Measurements from ENCODE around the gene BABAM1. TPM values are rescaled to one million over a fixed set of nuclear protein-coding genes. Genes with fewer than 3 reads are reported as not detected.
A peak's percentile ranks its signal among the peaks of the same experiment; 100 is the strongest.

Gene BABAM1
- 100 to 1,000 TPM in 2 of 12 donors, 10 to 100 TPM in 9, not detected in 1; 73.5 to 168 (median 85.4) TPM for polyA plus RNA-seq (ENCODE audit: insufficient read length in 12 of 12)
- long read RNA-seq, donor 1, transcript BABAM1-208 (9 exons, 1,470 nt): major isoform, 26 of 44 reads
- long read RNA-seq, donor 1, transcript BABAM1-201 (9 exons, 1,472 nt): minor isoform, 5 of 44 reads
- long read RNA-seq, donor 1, partial matches to known transcripts: 5 of 44 reads
- long read RNA-seq, donor 1, other reads (novel, unspliced or antisense): 0 of 44 reads
- long read RNA-seq, donor 2, transcript BABAM1-201 (9 exons, 1,472 nt): minor isoform, 7 of 42 reads
- long read RNA-seq, donor 2, transcript BABAM1-208 (9 exons, 1,470 nt): major isoform, 28 of 42 reads
- long read RNA-seq, donor 2, partial matches to known transcripts: 5 of 42 reads
- long read RNA-seq, donor 2, other reads (novel, unspliced or antisense): 0 of 42 reads
- long read RNA-seq, donor 3, transcript BABAM1-208 (9 exons, 1,470 nt): major isoform, 14 of 16 reads
- long read RNA-seq, donor 3, partial matches to known transcripts: 0 of 16 reads
- long read RNA-seq, donor 3, other reads (novel, unspliced or antisense): 0 of 16 reads
- long read RNA-seq, donor 4, transcript BABAM1-208 (9 exons, 1,470 nt): major isoform, 13 of 21 reads
- long read RNA-seq, donor 4, partial matches to known transcripts: 5 of 21 reads
- long read RNA-seq, donor 4, other reads (novel, unspliced or antisense): 0 of 21 reads
- long read RNA-seq, donor 5, transcript BABAM1-208 (9 exons, 1,470 nt): major isoform, 39 of 49 reads
- long read RNA-seq, donor 5, transcript BABAM1-201 (9 exons, 1,472 nt): minor isoform, 7 of 49 reads
- long read RNA-seq, donor 5, partial matches to known transcripts: 0 of 49 reads
- long read RNA-seq, donor 5, other reads (novel, unspliced or antisense): 0 of 49 reads
- long read RNA-seq, donor 6, transcript BABAM1-208 (9 exons, 1,470 nt): major isoform, 18 of 19 reads
- long read RNA-seq, donor 6, partial matches to known transcripts: 0 of 19 reads
- long read RNA-seq, donor 6, other reads (novel, unspliced or antisense): 0 of 19 reads
- long read RNA-seq, donor 7, transcript BABAM1-208 (9 exons, 1,470 nt): major isoform, 11 of 20 reads
- long read RNA-seq, donor 7, transcript BABAM1-201 (9 exons, 1,472 nt): minor isoform, 5 of 20 reads
- long read RNA-seq, donor 7, partial matches to known transcripts: 0 of 20 reads
- long read RNA-seq, donor 7, other reads (novel, unspliced or antisense): 0 of 20 reads
- long read RNA-seq, donor 8, transcript BABAM1-208 (9 exons, 1,470 nt): major isoform, 28 of 37 reads
- long read RNA-seq, donor 8, partial matches to known transcripts: 0 of 37 reads
- long read RNA-seq, donor 8, other reads (novel, unspliced or antisense): 0 of 37 reads
- long read RNA-seq, donor 9, transcript BABAM1-208 (9 exons, 1,470 nt): major isoform, 13 of 17 reads
- long read RNA-seq, donor 9, partial matches to known transcripts: 0 of 17 reads
- long read RNA-seq, donor 9, other reads (novel, unspliced or antisense): 0 of 17 reads
- long read RNA-seq, donor 10, transcript BABAM1-208 (9 exons, 1,470 nt): major isoform, 22 of 36 reads
- long read RNA-seq, donor 10, transcript BABAM1-201 (9 exons, 1,472 nt): minor isoform, 5 of 36 reads
- long read RNA-seq, donor 10, partial matches to known transcripts: 6 of 36 reads
- long read RNA-seq, donor 10, other reads (novel, unspliced or antisense): 0 of 36 reads
- long read RNA-seq, donor 11, transcript BABAM1-208 (9 exons, 1,470 nt): major isoform, 28 of 38 reads
- long read RNA-seq, donor 11, partial matches to known transcripts: 5 of 38 reads
- long read RNA-seq, donor 11, other reads (novel, unspliced or antisense): 0 of 38 reads

GRCh38 chr19:17266975-17267788 lies at the start of gene BABAM1:
Gene BABAM1, plus strand, starts transcription at chr19:17267443. Its CDS starts 1,364 bp downstream, at chr19:17268807.
- peak; percentile 98 for DNase-seq

DNA sequence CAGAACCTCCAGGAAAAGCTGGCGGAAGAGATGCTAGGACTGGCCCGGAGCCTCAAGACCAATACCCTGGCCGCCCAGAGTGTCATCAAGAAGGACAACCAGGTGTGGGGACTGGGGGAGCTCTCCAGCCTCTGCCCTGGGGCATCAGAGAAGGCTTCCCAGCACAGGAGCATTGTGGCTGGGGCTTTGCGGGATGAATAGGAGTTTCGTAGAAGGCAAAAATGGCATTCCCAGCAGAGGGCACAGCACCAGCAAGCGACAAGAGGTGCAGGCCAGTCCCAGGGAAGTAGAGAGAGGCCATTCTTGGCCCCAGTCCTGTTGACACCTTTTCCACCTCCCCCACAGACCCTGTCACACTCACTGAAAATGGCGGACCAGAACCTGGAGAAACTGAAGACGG lies 48.0 kb upstream of the BABAM1 start:
- DNase-seq: no peak

- no peak for DNase-seq
Measured at GRCh38 chr19:17220207-17220758, 47.0 kb upstream of the BABAM1 start.

DNA sequence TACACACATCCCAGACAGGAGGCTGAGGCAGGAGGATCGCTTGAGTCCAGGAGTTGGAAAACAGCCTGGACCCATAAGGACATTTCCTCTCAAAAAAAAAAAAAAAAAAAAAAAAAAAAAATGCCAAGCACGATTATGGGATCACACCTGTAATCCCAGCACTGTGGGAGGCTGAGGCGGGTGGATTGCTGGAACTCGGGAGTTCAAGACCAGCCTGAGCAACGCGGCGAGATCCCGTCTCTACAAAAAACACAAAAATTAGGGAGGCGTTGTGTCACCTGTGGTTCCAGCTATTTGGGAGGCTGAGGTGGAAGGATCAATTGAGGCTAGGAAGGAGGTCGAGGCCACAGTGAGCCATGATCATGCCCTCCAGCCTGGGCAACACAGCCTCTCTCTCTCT lies 42.2 kb upstream of the BABAM1 start:
- DNase-seq: no peak

DNA sequence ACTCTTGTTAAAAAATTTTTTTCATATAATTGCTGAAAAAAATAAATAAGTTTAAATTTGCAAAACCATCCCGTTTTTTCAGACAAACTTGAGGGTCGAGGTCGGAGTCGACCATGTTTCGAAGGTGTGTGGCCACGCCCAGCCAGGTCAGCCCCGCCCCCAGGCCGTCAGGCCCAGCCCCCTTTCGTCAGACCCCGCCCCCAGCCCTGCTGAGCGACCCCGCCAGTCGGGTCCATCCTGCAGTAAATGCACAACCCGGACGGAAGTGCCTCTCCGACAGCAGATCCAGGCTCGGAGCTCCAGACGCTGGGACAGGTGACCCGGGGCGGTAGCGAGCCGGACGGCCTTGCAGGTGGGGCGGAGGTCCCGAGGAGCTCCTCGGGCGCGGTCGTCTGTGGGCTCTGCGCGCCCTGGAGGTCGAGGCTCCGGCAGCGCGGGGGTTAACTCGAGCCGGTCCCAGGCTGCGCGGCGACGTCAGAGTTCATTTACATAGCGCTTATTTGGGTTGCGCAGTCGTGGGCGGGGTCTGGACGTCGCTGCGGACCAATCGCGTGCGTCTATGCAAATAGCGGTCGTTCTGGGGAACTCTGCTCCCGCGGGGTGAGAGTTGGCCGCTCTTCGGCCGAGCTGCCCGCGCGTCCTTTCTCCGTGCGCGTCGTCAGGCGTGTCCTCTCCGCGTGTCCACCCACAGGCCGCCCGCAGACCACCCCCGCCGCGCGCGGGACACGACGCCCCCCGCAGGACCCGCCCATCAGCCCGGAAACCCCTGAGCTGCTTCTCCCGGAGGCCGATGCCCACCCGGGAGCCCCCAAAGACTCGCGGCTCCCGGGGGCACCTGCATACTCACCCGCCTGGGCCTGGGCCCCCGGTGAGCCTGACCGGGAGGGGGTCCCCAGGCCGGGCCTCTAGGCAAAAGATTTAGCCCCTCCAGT lies 41.0 kb upstream of the BABAM1 start, which contains the start of gene OCEL1:
Gene OCEL1 (plus strand): TSS at position 225 of the 932 bp plus-strand sequence. CDS start 22 bp downstream, at position 247.
- DNase-seq: peak; percentile 99

GRCh38 chr19:17227798-17228367 lies 39.4 kb upstream of the BABAM1 start:
- no peak for DNase-seq

DNA sequence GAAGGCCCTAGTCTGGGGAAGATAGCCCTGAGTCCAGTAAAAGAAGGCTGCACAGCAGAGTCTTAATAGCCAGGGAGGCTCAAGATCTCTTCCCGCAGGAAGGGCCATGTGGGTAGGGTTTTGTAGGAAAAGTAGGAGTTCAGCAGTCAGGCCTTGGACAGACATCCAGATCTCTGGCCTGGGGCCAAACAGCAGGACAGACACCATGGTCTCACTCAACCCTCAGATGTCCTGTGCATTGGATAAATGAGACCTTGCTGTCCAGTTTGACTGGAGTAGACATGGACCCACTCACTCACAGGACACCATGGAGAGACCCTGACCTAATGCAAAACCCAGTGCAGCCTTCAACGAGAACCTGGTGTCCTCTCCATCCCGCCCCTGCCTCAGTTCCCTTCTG lies 37.4 kb upstream of the BABAM1 start:
- no peak for DNase-seq

DNA sequence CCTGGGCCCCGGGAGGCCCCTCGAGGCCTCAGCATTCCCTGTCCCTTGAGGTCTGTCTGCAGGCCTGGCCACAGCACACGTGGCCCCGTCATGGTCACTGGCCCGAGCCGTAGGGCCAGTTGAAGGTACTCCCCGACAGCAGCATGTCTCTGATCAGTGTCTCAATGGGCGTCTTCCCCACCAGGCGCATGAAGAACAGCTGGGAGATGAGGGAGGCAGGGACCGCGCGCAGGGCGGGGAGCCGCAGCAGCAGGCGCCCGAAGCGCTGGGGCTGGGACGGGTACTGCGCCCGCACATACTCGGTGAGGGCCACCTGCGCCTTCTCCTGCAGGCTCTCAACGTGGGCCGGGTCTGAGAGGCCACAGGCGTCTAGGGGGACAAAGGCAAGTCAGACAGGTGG lies 35.0 kb upstream of the BABAM1 start:
- no peak for DNase-seq

DNA sequence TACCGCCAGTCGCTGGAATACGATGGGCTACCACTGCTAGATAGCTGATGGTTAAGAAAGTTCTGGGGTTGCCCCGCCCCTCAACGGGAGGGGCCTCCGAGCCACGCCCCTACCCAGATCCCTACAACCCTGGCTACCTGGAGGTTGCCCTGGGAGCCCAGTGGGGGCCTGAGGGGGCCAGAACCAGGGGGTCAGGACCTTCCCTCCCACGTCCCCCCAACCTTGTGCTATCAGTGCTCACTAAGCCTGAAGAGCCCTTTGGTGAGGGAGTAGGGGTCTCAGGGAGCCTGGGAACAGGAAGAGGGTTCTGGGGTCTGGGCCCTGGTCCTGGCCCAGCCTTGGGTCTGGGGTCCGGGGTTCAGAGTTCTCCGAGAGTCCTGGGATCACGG lies 32.3 kb upstream of the BABAM1 start:
- no peak for DNase-seq

DNA sequence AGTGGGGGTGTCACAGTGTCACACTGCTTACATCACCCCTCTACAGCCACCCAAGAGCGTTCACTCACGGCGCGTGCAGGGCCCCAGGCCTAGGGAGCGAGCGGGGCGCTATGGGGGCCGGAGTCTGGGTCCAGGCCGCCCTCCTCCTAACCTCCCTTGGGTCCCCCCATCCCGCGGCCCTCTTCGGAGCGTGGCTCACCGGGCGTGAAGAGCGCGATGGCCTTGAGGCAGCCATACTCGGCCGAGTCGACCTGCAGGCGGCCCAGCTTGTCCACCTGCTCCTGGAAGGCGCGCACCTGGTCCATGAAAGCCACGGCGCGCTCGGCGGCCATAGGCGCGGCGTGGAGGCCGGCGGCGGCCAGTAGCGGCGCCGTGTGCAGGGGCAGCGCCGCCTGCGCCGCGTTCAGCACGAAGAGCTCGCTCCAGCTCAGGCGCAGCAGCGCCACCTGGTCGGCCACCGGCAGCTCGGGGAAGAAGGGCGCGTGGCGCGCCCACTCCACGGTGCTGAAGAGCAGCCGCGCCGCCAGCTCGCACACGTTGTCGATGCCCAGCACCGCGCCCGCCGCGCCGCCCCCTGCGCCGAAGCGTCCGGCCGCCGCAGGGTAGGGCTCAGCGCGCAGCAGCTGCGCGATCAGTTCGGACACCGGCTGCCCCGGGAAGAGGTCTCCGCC lies 31.8 kb upstream of the BABAM1 start:
- DNase-seq: peak; percentile 76

GRCh38 chr19:17235971-17236777 lies 31.1 kb upstream of the BABAM1 start:
- no peak for DNase-seq

GRCh38 chr19:17236811-17237543 lies 30.3 kb upstream of the BABAM1 start:
- DNase-seq: no peak

DNA sequence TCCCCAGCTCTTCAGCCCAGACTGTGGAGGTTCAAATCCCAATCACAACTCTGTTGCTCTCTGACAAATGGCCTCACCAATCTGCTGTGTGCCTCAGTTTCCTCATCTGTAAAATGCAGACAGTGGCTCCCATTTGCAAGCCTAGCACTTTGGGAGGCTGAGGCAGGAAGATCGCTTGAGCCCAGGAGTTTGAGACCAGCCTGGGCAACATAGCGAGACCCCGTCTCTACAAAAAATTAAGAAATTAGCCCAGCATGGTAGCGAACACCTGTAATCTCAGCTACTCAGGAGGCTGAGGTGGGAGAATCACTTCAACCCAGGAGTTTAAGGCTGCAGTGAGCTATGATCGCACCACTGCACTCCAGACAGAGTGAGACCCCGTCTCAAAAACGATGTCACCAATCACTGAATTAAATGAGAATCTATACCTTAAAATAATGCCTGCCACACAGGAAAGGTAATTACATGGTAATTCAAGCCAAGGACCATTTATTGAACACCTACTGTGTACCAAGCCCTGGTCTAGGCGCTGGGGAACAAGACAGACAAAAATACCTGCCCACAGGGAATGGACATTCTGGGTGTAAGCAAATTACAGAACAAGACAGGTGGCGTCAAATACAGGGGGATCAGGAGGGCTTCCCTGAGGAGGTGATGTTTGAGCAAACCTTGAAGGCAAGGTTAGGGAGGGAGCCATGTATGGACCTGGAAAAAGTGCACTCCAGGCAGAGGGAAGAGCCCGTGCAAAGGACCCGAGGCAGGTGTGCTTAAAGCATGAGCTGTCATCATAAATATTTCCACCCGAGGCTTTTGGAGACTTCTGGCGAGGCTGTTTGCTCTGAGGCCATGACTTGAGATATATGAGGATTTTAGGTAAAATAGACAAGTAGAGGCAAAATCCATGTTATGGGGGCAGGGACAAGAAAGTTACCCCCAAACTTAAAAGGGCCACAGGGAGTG lies 29.2 kb upstream of the BABAM1 start:
- no peak for DNase-seq

- DNase-seq: no peak
Measured at GRCh38 chr19:17240062-17240752, 27.0 kb upstream of the BABAM1 start.

Measured in muscle of arm (tissue), 14 donors.